CD14-positive monocyte (primary cell): ENCODE results near the gene RFX2. TPM values are rescaled to one million over a fixed set of nuclear protein-coding genes. Genes with fewer than 3 reads are reported as not detected.

Experiments used
- DNase-seq, 3 donors: peaks; one replicate each; pipeline ENCODE4 v3.0.0-alpha.2; 2011 to 2022
- H2AFZ ChIP-seq: 2 replicates; pipeline ENCODE4 v1.6.0; 2012; ENCODE audit warnings: mild to moderate bottlenecking, low read depth, low read length, inconsistent platforms; ENCODE audit not compliant: insufficient read depth, poor library complexity, severe bottlenecking
- H3K27ac ChIP-seq, 2 donors: 1 replicate in 1 of 2; 2 replicates in 1 of 2; pipeline ENCODE4 v1.5.1; 2012 to 2013; ENCODE audit warnings: low read length in 2 of 2, control low read depth in 1 of 2, inconsistent platforms in 1 of 2, low read depth in 1 of 2, mild to moderate bottlenecking in 1 of 2
- H3K27me3 ChIP-seq, 2 donors: one replicate each; pipeline versions ENCODE4 v1.6.0 to v1.6.1; 2011 to 2013; ENCODE audit warnings: low read length in 2 of 2; ENCODE audit not compliant: control insufficient read depth in 2 of 2, insufficient read depth in 2 of 2
- H3K36me3 ChIP-seq, 2 donors: replicated peaks in 1 of 2; 1 replicate in 1 of 2; 2 replicates in 1 of 2; pipeline versions ENCODE4 v1.5.1 to v1.6.1; 2012 to 2013; ENCODE audit warnings: low read length in 2 of 2, control low read depth in 1 of 2, inconsistent platforms in 1 of 2, mild to moderate bottlenecking in 1 of 2; ENCODE audit not compliant: insufficient read depth in 2 of 2, control insufficient read depth in 1 of 2
- H3K4me1 ChIP-seq, 2 donors: 1 replicate in 1 of 2; 2 replicates in 1 of 2; pipeline versions ENCODE4 v1.5.1 to v1.6.1; 2012 to 2013; ENCODE audit warnings: low read length in 2 of 2, control low read depth in 1 of 2, inconsistent platforms in 1 of 2, mild to moderate bottlenecking in 1 of 2, moderate library complexity in 1 of 2; ENCODE audit not compliant: insufficient read depth in 2 of 2, control insufficient read depth in 1 of 2
- H3K4me2 ChIP-seq: replicated peaks from 2 replicates; pipeline ENCODE3; 2012; ENCODE audit warnings: low read length, moderate library complexity, mild to moderate bottlenecking; ENCODE audit not compliant: poor library complexity, severe bottlenecking; ENCODE audit errors: extremely low read depth
- H3K4me3 ChIP-seq, 3 experiments: fragments of 200-600 bp in 1 of 3; sonication (generic) in 1 of 3; replicated peaks in 1 of 3; 1 replicate in 2 of 3; 2 replicates in 1 of 3; pipeline ENCODE4 v1.5.1; 2011 to 2013; ENCODE audit warnings: low read length in 3 of 3, mild to moderate bottlenecking in 3 of 3, control low read depth in 2 of 3, low read depth in 2 of 3, inconsistent platforms in 1 of 3, moderate library complexity in 1 of 3
- H3K79me2 ChIP-seq: 2 replicates; pipeline ENCODE4 v1.6.0; 2012; ENCODE audit warnings: mild to moderate bottlenecking, control low read depth, inconsistent platforms, low read length, moderate library complexity; ENCODE audit not compliant: insufficient read depth
- H3K9ac ChIP-seq: 2 replicates; pipeline ENCODE4 v1.6.0; 2017; ENCODE audit warnings: low read length, mild to moderate bottlenecking; ENCODE audit not compliant: insufficient read depth, poor library complexity, severe bottlenecking
- H3K9me3 ChIP-seq, 2 donors: replicated peaks in 1 of 2; 1 replicate in 1 of 2; 2 replicates in 1 of 2; pipeline versions ENCODE4 v1.5.1 to v1.6.1; 2012 to 2013; ENCODE audit warnings: low read length in 2 of 2, control low read depth in 1 of 2; ENCODE audit not compliant: control insufficient read depth in 1 of 2, insufficient read depth in 1 of 2
- H4K20me1 ChIP-seq: 2 replicates; pipeline ENCODE4 v1.6.0; 2012; ENCODE audit warnings: mild to moderate bottlenecking, low read length, control low read depth, moderate library complexity; ENCODE audit not compliant: insufficient read depth
- H3K27ac Mint-ChIP-seq, 7 donors: one replicate each; pipeline ENCODE4 v1.8.0; 2020; ENCODE audit warnings: mild to moderate bottlenecking in 7 of 7, mixed read lengths in 7 of 7, moderate library complexity in 6 of 7, inconsistent platforms in 2 of 7
- H3K27me3 Mint-ChIP-seq, 3 donors: one replicate each; pipeline ENCODE4 v1.8.0; 2021 to 2022; ENCODE audit warnings: low read depth in 3 of 3, mild to moderate bottlenecking in 3 of 3, mixed read lengths in 3 of 3, moderate library complexity in 3 of 3, inconsistent platforms in 1 of 3
- H3K36me3 Mint-ChIP-seq, 2 donors: one replicate each; pipeline ENCODE4 v1.8.0; 2020; ENCODE audit warnings: mixed read lengths in 2 of 2, inconsistent platforms in 1 of 2, mild to moderate bottlenecking in 1 of 2
- H3K4me1 Mint-ChIP-seq: one replicate; pipeline ENCODE4 v1.8.0; 2020; ENCODE audit warnings: mild to moderate bottlenecking, mixed read lengths
- H3K4me3 Mint-ChIP-seq, 2 donors: one replicate each; pipeline ENCODE4 v1.8.0; 2020; ENCODE audit warnings: mild to moderate bottlenecking in 2 of 2, mixed read lengths in 2 of 2, moderate library complexity in 1 of 2
- H3K9me3 Mint-ChIP-seq, 7 donors: one replicate each; pipeline ENCODE4 v1.8.0; 2020 to 2022; ENCODE audit warnings: mixed read lengths in 7 of 7, mild to moderate bottlenecking in 6 of 7, moderate library complexity in 6 of 7, inconsistent platforms in 2 of 7
- CTCF ChIP-seq: fragments of 200-600 bp; IDR thresholded peaks from one replicate; pipeline ENCODE4 v1.8.0; 2022; ENCODE audit warnings: antibody characterized with exemption, mild to moderate bottlenecking
- WGBS: methylation state at CpG from one replicate; pipeline ENCODE4 v1.1.5; 2013; ENCODE audit warnings: missing lambda C conversion rate; ENCODE audit not compliant: insufficient coverage; 5-methylcytosine and 5-hydroxymethylcytosine counted together
- intact Hi-C, 2 donors: fragments of 100-400 bp; cut with micrococcal nuclease; formaldehyde crosslinking; loops; one replicate each; pipeline versions ENCODE4 v1.15.0 to v1.15.1; 2023
- polyA plus RNA-seq, 3 donors: library from polyadenylated mRNA; depleted of rRNA in 1 of 3; unstranded in 2 of 3; stranded (reverse) in 1 of 3; fragments of 300-500 nt in 2 of 3; fragments of >200 nt in 1 of 3; fragmentation: Illumina TruSeq in 2 of 3; gene quantifications; 1 replicate in 2 of 3; 2 replicates in 1 of 3; pipeline ENCODE4 v1.2.3, GENCODE V29; 2012 to 2021

Gene RFX2
- polyA plus RNA-seq, 3 donors, result 5.7 to 12.9 (median 8.7) TPM

DNA sequence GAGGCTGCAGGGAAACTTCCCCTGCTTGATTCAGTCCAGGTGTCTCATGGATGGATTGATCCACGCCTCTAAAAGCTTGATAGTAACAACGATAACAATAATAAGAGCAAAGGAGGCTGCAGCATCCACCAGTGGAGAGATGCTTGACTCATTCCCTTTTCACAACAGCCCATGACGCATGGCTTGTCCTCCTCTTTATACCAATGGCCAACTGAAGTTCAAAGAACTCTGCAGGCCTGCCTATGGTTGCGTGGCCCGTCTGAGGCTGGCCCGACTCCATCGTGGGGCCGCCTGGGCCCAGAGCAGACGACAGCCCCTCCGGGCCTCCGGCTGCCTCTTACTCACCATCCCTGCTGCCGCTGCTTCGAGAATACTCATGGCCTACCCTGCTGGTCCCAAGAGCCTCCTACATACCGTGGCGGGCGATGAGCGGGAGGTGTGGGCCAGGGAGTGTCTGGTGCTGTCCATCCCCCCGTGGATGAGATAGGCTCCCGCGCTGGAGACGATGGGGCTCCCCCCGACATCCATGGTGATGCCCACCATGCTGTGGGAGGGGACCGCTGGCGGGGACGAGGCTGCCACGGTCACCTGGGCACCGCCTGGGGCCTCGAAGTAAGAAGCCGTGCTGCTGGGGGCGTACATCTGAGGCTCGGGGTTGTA, 70.6 kb downstream of the RFX2 start:
- intact Hi-C loops, result loop anchor here in 1 of 2 donors (10.0 kb wide), 1 partner anchor 255 kb away; no protein-coding TSS in a partner anchor
- Histone ChIP-seq H3K36me3 (peaks cover 0 to 13% of the 10 kb centered on the region in 2 donors), H3K9me3 (no peaks in the 10 kb centered on the region), H3K27ac (no peak overlapping the region), H3K9ac (no peak overlapping the region), H3K27me3 (no peaks in the 10 kb centered on the region), H3K79me2 (no peaks in the 10 kb centered on the region), H3K4me2 (no peak overlapping the region), H2AFZ (no peak overlapping the region), H3K4me3 (no peak overlapping the region), H4K20me1 (no peaks in the 10 kb centered on the region), H3K4me1 (no peaks in the 10 kb centered on the region)
- no peak for DNase-seq
- H3K9me3 Mint-ChIP-seq, result peaks cover 0 to 3% (median 0%) of the 10 kb centered on the region in 7 donors
- 99% methylated on average over 28 of the region's 31 CpGs for WGBS
- H3K27me3 Mint-ChIP-seq, result no peaks in the 10 kb centered on the region
- no peak overlapping the region for H3K4me3 Mint-ChIP-seq
- TF ChIP-seq CTCF, result no peak
- H3K4me1 Mint-ChIP-seq, result no peaks in the 10 kb centered on the region
- H3K36me3 Mint-ChIP-seq, result peaks cover 25 to 57% of the 10 kb centered on the region in 2 donors
- H3K27ac Mint-ChIP-seq, result no peak overlapping the region

- Mint-ChIP-seq H3K36me3 (peaks cover 20 to 51% of the 10 kb centered on the region in 2 donors), H3K4me1 (no peaks in the 10 kb centered on the region), H3K27me3 (no peaks in the 10 kb centered on the region), H3K4me3 (no peak overlapping the region), H3K9me3 (peaks cover 0 to 3% (median 0%) of the 10 kb centered on the region in 7 donors), H3K27ac (no peak overlapping the region)
- Histone ChIP-seq H3K4me3 (no peak overlapping the region), H3K36me3 (peaks cover 0 to 13% of the 10 kb centered on the region in 2 donors), H2AFZ (no peak overlapping the region), H3K27me3 (no peaks in the 10 kb centered on the region), H3K4me1 (no peaks in the 10 kb centered on the region), H3K4me2 (no peak overlapping the region), H3K9me3 (no peaks in the 10 kb centered on the region), H3K79me2 (no peaks in the 10 kb centered on the region), H3K9ac (no peak overlapping the region), H3K27ac (no peak overlapping the region), H4K20me1 (no peaks in the 10 kb centered on the region)
- WGBS, result no CpG with 5 or more reads among the region's 5 CpGs
- intact Hi-C loops, result loop anchor here in 1 of 2 donors (10.0 kb wide), 1 partner anchor 256 kb away; no protein-coding TSS in a partner anchor
- TF ChIP-seq CTCF, result no peak
- DNase-seq, result no peak
These were observed 71.5 kb downstream of the RFX2 start for GRCh38 chr19:6038634-6039405.
